NCI-H526 treated with DMSO at 0.1 percent for 48 hours (cell line): ENCODE measurements around the gene DSCAML1.

Source experiments
- DNase-seq: peaks from one replicate; lab custom pipeline; 2025; lab: John Stamatoyannopoulos, UW

DSCAML1 gene

GRCh38 chr11:117548876-117549275, 248.1 kb downstream of the DSCAML1 start:
- DNase-seq: no peak

GRCh38 chr11:117547946-117548345, 249.1 kb downstream of the DSCAML1 start:
- no peak for DNase-seq

- DNase-seq: peak; percentile 72
Observed at GRCh38 chr11:117547195-117547850, 249.7 kb downstream of the DSCAML1 start.

DNA sequence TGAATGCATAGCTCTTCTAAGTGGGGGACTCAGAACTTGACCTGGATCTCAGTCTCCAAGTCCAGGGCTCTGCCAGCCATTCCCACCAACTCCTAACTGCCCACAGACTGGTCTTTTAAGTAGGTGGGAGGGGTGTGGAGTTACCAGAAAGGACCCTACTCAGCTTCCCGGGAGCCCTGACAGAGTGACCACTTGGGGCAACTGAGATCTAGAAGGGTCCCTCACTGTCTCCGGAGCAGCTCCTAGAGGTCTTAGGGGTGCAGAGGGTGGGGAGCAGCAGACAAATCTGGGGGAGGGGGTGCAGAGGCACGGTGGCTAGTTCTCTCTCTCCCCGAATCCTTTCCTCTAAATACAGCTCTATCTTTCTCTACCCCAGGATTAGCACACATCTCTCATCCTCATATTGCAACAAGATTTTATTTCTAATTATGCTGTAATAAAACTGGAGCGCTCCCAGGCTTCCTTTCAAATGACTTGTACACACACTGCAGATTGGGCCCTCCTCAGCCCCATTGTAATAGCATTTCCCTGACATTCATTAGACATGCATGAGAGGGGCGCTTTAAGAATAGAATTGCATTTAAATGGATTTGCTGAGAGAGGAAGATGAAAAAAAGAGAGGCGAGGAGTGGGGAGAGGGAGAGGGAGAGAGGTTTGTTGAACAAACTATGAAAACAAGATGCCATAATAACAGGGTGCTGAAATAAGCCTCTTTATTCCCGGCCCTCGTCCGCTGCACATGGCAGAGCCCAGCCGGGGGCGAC, 250.4 kb downstream of the DSCAML1 start:
- DNase-seq: peak; percentile 98

- DNase-seq: no peak
Observed at GRCh38 chr11:117545706-117546105, 251.3 kb downstream of the DSCAML1 start.

DNA sequence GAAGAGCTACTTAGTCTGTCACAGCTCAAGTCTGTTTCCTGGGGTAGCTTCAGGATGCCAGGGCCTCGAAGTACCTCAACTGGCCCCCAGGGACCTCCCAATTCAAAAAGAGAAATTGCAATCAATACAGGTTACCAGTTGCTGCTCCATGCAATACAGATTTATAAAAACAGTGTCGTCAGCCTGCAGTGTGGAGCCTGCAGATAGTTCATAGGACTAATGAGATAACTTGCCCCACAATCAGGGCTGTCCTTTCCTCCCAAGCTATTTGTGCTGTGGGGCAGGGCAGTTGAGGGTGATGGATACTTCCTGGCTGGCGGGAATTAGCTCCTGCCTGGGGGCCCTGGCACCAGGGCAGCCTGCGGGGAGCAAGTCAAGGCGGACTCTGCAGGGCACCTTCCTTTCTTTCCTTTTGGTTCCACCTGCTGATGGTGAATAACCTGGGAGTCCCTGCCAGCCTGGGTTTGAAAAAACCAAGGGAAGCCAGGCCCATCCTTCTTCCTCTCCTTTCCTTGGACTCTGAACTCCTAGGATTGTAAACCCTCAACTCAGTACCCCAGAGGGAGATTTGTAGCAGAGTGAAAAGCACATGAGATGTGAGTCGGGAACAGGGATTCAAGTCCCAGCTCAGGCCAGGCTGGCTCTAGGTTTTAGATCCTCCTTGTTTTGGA, 252.8 kb downstream of the DSCAML1 start:
- no peak for DNase-seq

DNA sequence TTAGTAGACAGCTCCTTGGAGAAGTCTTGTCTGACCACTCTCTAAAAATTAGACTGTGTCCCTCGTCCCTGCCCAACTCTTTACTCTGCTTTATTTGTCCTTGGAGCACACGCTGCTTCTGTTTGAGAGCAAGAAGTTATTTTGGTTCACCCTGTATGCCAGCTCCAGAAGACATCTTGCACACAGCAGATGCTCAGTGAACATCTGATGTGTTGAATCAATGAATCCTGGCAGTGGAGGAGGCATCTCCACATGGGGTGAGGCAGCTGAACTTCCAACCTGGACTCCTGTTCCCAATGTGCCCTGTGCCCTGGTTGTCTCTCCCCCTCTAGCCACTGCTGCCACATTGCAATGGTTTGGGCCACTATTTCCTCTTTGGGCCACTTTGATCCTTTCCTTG, 255.8 kb downstream of the DSCAML1 start:
- DNase-seq: no peak

DNA sequence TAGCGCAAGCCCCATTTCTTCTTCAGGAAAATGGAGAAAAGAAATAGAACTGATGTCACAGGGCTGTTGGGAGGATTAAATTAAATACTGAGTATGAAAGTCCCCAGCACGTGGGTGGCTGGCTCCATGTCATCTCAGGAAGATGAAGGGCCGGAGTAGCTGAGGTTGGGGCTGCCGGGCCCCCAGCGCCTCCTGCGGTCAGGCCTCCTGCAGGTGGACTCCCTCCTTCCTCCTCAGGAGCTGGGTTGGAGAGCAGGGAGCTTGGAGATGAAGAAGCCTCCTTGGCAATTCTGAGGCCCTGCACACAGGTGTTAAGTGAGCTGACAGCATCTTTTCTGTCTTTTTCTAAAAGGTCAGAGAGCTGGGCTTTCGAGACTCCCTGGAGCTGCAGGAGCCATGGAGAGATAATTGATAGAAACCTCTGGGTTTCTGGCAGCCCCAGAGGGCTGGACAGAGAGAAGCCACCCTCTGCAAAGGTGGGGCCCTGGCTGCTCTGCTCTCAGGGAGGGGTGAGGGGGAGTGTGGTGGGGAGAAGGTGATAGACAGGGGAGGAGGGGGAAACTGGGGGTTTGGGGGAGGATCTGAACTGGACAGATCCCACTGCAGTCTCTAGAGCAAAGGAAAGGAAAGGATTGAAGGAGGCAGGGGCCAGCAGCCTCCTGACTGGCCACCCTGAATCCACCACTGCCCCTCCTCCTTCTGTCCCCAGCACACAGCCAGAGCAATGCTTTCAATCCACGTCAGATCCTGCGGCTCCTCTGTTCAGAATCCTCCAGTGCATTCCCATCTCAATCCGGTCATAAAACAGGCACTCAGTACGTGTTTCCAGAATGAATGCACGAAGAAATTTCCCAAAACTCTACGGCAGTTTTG, 258.5 kb downstream of the DSCAML1 start:
- no peak for DNase-seq

DNA sequence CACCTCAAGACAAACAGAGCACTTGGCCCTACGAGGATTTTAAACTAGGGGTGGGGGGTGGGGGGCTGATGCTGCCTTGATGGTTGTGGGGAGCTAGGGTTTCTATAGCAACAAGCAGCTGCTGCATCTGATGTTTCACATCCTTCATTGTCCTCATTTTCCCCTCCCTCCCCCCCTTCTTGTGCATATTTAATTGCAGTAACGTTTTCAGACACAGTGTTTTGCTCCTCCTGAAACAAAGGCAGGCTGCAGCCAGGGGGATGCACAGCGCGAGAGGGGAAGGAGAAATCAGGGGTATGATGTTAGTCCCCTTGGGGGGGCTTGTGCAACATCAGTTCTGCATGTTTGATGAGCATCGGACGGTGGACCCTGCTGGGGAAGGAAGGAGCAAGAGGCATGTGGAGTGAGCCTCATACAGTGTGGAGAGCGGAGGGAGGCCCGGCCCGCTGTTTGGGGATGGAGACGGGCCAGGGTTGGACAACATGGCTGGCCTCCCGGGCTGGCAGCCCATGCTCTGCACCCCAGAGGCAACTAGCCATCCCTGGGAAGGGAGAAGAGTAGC, 261.1 kb downstream of the DSCAML1 start:
- no peak for DNase-seq

DNA sequence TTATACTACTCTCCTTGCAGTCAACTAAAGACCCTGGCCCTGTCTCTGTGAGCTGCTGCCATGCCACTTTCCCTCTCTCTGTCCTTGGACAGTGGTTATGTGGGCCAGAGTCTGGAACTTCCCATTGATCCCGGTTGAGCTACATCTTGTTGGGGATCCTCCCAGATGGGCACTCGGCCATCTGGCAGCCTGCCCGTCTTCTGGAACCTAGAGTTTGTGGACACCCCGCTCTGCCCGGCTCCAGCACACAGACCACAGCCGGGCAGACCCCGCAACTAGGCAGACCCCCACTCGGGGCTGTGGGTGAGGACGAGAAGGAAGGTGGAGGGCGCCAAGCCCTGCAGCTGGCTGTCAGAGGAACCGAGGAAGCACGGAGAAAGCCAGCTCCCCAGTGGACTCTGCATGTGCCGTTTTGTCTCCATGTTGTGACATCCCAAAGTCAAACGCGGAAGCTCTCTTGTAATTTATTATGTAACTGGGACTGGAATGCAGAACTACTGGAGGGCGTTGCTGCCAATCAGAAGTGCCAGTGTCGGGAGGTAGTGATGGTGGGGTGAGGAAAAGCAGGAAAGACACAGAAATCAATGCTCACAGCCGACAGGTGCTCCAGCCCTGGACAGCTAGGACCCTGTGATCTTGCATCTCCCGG, 261.7 kb downstream of the DSCAML1 start:
- DNase-seq: no peak

DNA sequence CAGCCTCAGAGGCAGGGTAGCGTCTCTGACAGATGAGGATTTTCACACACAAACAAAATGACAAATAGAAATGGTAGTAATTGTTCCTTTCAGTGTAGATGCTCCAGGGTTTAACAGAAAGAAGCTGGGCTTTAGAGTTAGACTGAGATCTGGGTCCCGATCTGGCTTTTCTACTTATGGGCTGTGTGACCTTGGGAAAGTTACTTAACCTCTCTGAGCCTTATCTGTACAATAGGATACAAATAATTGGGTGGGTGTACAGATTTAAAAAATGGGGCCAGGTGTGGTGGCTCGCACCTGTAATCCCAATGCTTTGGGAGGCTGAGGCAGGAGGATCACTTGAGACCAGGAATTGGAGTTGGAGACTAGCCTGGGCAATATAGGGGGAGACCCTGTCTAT, 264.4 kb downstream of the DSCAML1 start:
- DNase-seq: no peak

- DNase-seq: peak; percentile 82
Observed at GRCh38 chr11:117529816-117530215, 267.2 kb downstream of the DSCAML1 start.

- DNase-seq: peak; percentile 91
Observed at GRCh38 chr11:117528097-117528721, 268.8 kb downstream of the DSCAML1 start.

DNA sequence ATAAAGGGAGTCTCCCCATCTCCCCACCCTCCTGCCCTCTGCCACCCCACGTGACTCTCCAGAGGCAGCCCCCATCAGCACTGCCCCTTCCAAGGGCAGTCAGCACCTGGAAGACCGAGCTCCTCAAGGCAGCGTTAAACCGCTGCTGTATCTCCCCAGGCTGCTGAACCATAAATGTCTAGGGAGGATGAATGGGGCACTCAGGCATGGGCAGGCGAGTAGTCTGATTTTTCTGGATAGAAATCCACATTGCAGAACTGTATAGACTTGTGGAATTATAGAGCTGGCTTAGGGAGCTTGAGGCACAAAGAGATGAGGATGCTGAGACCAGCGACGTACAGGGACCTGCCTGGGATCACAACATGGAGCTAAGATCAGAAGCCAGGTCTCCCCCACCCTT, 269.7 kb downstream of the DSCAML1 start:
- no peak for DNase-seq

- DNase-seq: no peak
Observed at GRCh38 chr11:117525866-117526542, 271.0 kb downstream of the DSCAML1 start.

GRCh38 chr11:117524468-117525183, 272.4 kb downstream of the DSCAML1 start:
- DNase-seq: no peak

DNA sequence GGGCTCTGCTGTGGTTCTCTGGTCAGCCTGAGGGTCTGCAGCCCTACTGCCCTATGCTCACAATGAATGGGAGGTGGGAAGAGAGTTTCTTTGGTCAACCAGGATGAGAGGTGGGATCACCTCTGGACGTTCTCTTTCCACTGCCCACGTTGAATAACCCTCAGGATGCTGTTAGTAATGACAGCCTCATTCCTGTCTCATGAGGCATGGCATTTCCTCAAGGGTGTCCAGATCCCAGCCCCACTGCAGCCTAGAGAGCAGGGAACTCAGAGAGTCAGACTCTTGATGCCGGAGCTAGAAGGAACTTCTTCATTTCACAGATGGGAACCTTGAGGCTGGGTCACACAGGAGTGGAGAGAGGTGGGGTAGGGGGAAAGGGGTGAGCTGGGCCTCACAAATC, 273.3 kb downstream of the DSCAML1 start:
- DNase-seq: no peak

DNA sequence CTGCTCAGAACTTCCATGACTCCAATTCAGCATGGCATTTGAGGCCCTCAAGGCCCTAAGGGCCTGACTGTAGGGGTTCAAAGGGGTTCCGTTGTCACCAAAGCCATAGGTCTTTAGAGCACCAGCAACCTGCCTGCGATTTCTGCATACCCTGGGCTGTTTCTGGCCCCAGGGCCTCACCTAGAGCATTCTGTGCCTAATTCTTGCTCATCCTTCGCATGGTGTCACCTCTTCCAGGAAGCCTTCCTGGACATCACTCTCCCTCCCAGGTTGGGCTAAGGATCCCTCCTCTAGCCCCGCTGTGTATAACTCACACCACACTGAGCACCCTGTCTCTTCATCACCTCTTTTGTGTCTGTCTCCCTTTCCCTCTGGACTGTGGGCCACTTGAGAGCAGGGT, 275.0 kb downstream of the DSCAML1 start:
- DNase-seq: no peak

DNA sequence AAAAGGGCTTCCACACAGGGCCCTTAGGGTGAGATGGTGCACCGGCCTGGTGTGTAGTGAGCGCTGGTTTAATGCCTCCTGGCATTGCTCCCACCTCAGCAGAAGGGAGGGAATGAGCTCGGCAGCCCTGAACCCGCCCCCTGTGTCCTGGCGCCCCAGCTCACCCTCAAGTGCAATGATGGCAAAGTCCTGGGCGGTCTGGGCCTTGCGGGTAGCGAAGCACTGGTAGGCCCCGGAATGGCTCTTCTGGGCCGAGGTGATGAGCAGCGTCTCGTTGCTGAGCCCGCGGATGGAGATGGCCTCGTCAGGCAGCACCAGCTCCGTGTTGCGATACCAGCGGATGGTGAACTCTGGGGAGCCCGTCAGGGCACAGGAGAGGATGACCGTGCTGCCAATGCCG, 276.1 kb downstream of the DSCAML1 start:
- no peak for DNase-seq

- DNase-seq: no peak
Observed at GRCh38 chr11:117520201-117520600, 276.8 kb downstream of the DSCAML1 start.
